Measurements from ENCODE around the gene TECPR2. TPM values are rescaled to one million over a fixed set of nuclear protein-coding genes. Genes with fewer than 3 reads are reported as not detected.

Gene TECPR2
- total and polyA plus RNA-seq, 2 of the 13 experiments (the other 11 are each of a cell fraction or from before 2014, with no cell fraction given) = 3.5 to 5.7 TPM

- TF ChIP-seq, protein P1, sequence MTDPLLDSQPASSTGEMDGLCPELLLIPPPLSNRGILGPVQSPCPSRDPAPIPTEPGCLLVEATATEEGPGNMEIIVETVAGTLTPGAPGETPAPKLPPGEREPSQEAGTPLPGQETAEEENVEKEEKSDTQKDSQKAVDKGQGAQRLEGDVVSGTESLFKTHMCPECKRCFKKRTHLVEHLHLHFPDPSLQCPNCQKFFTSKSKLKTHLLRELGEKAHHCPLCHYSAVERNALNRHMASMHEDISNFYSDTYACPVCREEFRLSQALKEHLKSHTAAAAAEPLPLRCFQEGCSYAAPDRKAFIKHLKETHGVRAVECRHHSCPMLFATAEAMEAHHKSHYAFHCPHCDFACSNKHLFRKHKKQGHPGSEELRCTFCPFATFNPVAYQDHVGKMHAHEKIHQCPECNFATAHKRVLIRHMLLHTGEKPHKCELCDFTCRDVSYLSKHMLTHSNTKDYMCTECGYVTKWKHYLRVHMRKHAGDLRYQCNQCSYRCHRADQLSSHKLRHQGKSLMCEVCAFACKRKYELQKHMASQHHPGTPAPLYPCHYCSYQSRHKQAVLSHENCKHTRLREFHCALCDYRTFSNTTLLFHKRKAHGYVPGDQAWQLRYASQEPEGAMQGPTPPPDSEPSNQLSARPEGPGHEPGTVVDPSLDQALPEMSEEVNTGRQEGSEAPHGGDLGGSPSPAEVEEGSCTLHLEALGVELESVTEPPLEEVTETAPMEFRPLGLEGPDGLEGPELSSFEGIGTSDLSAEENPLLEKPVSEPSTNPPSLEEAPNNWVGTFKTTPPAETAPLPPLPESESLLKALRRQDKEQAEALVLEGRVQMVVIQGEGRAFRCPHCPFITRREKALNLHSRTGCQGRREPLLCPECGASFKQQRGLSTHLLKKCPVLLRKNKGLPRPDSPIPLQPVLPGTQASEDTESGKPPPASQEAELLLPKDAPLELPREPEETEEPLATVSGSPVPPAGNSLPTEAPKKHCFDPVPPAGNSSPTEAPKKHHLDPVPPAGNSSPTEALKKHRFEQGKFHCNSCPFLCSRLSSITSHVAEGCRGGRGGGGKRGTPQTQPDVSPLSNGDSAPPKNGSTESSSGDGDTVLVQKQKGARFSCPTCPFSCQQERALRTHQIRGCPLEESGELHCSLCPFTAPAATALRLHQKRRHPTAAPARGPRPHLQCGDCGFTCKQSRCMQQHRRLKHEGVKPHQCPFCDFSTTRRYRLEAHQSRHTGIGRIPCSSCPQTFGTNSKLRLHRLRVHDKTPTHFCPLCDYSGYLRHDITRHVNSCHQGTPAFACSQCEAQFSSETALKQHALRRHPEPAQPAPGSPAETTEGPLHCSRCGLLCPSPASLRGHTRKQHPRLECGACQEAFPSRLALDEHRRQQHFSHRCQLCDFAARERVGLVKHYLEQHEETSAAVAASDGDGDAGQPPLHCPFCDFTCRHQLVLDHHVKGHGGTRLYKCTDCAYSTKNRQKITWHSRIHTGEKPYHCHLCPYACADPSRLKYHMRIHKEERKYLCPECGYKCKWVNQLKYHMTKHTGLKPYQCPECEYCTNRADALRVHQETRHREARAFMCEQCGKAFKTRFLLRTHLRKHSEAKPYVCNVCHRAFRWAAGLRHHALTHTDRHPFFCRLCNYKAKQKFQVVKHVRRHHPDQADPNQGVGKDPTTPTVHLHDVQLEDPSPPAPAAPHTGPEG (CRISPR knock-in tag; IDR thresholded peaks at IDR 0.05) = no peak
- no peak for TF ChIP-seq ZNF768 (CRISPR knock-in tag; IDR thresholded peaks at IDR 0.05)
- no peak for TF ChIP-seq ISX (CRISPR knock-in tag; conservative IDR thresholded peaks at IDR 0.05)
- TF ChIP-seq ATF1 (CRISPR knock-in tag; IDR thresholded peaks at IDR 0.05) = no peak
- TF ChIP-seq TARDBP (CRISPR knock-in tag; IDR thresholded peaks at IDR 0.05) = no peak
- no peak for TF ChIP-seq POLR2A (IDR thresholded peaks at IDR 0.05; ENCODE audit: insufficient read depth in 1 of 2, low read depth in 2 of 2, low read length in 2 of 2)
- TF ChIP-seq ZNF121 (CRISPR knock-in tag; IDR thresholded peaks at IDR 0.05) = no peak
- TF ChIP-seq RBM39 (IDR thresholded peaks at IDR 0.05; ENCODE audit: low read depth, low read length, poor library complexity, severe bottlenecking) = no peak
- no peak for TF ChIP-seq DR1 (CRISPR knock-in tag; IDR thresholded peaks at IDR 0.05)
- TF ChIP-seq PAX8 (CRISPR knock-in tag; IDR thresholded peaks at IDR 0.05; ENCODE audit: borderline replicate concordance) = no peak
- no peak for TF ChIP-seq CEBPB (IDR thresholded peaks at IDR 0.05; ENCODE audit: borderline replicate concordance, low read depth, low read length)
Measured at GRCh38 chr14:102348376-102348775, 14.4 kb upstream of the TECPR2 start (continued).
